HG03354 (cell line): ENCODE measurements around the gene SLC19A1.
"Not testable (repeated sequence)": the region's sequence is repeated elsewhere in the genome, so short reads cannot be mapped to it uniquely, and the experiment has no call there.

Source experiments
- ATAC-seq: cut with Tn5 transposase; IDR thresholded peaks from one replicate; pipeline ENCODE4 v1.9.1; 2021; ENCODE audit warnings: mild to moderate bottlenecking; ENCODE audit not compliant: unreplicated experiment, poor library complexity, severe bottlenecking

The SLC19A1 gene

GRCh38 chr21:45577801-45578175, 35.5 kb upstream of the SLC19A1 start:
- ATAC-seq, result no peak

- ATAC-seq, result no peak
These were observed 34.8 kb upstream of the SLC19A1 start for GRCh38 chr21:45576838-45577737.

- ATAC-seq, result no peak
These were observed 34.0 kb upstream of the SLC19A1 start for GRCh38 chr21:45575993-45576837.

GRCh38 chr21:45575304-45575992, 33.2 kb upstream of the SLC19A1 start:
- no peak for ATAC-seq

- ATAC-seq, result no peak
These were observed 32.5 kb upstream of the SLC19A1 start for GRCh38 chr21:45574691-45575090.

GRCh38 chr21:45574081-45574501, 31.9 kb upstream of the SLC19A1 start:
- no peak for ATAC-seq

- ATAC-seq, result no peak
These were observed 31.3 kb upstream of the SLC19A1 start for GRCh38 chr21:45573452-45574035.

- no peak for ATAC-seq
These were observed 30.7 kb upstream of the SLC19A1 start for GRCh38 chr21:45572783-45573451.

- no peak for ATAC-seq
These were observed 30.0 kb upstream of the SLC19A1 start for GRCh38 chr21:45572231-45572630.

GRCh38 chr21:45571641-45572040, 29.4 kb upstream of the SLC19A1 start:
- no peak for ATAC-seq

GRCh38 chr21:45570826-45571601, 28.8 kb upstream of the SLC19A1 start:
- ATAC-seq, result no peak

GRCh38 chr21:45570071-45570470, 27.8 kb upstream of the SLC19A1 start:
- no peak for ATAC-seq

GRCh38 chr21:45568383-45568782, 26.1 kb upstream of the SLC19A1 start:
- no peak for ATAC-seq

GRCh38 chr21:45564137-45564536, 21.9 kb upstream of the SLC19A1 start:
- not testable (repeated sequence) for ATAC-seq

GRCh38 chr21:45562965-45563364, 20.7 kb upstream of the SLC19A1 start:
- no peak for ATAC-seq

- no peak for ATAC-seq
These were observed 20.2 kb upstream of the SLC19A1 start for GRCh38 chr21:45562402-45562801.

GRCh38 chr21:45561241-45561640, 19.0 kb upstream of the SLC19A1 start:
- not testable (repeated sequence) for ATAC-seq
